ENCODE results near the gene SPATA13.

DNA sequence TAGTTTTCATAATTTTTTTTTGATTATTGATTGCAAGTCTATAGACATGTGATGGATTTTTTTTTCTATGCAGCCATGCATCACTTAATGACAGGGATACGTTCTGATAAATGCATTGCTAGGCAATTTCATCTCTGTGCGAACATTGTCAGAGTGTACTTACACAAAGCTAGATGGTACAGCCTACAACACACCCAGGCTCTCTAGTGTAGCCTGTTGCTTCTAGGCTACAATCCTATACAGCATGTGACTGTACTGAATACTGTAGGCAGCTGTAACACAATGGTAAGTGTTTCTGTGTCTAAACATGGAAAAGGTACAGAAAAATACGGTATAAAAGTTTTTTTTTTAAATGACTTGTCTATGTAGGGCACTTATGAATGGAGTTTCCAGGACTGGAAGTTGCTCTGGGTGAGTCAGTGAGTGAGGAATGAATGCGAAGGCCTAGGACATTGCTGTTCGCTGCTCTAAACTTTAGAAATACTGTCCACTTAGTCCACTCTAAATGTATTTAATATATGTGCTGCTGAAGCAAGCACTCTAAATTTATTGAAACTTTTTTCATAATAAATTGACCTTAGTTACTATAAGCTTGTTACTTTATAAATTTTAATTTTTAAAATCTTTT, 20.3 kb downstream of the SPATA13 start:
- TF ChIP-seq, protein P1, sequence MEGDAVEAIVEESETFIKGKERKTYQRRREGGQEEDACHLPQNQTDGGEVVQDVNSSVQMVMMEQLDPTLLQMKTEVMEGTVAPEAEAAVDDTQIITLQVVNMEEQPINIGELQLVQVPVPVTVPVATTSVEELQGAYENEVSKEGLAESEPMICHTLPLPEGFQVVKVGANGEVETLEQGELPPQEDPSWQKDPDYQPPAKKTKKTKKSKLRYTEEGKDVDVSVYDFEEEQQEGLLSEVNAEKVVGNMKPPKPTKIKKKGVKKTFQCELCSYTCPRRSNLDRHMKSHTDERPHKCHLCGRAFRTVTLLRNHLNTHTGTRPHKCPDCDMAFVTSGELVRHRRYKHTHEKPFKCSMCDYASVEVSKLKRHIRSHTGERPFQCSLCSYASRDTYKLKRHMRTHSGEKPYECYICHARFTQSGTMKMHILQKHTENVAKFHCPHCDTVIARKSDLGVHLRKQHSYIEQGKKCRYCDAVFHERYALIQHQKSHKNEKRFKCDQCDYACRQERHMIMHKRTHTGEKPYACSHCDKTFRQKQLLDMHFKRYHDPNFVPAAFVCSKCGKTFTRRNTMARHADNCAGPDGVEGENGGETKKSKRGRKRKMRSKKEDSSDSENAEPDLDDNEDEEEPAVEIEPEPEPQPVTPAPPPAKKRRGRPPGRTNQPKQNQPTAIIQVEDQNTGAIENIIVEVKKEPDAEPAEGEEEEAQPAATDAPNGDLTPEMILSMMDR (IDR thresholded peaks at IDR 0.05) = no peak
- TF ChIP-seq POLR2A (IDR thresholded peaks at IDR 0.05) (no peak), POLR2AphosphoS5 (IDR thresholded peaks at IDR 0.05) (no peak)
